Measurements from ENCODE around the gene CDKAL1. TPM values are rescaled to one million over a fixed set of nuclear protein-coding genes. Genes with fewer than 3 reads are reported as not detected.

CDKAL1 gene
- total and polyA plus RNA-seq, 11 donors: 3.2 to 14.3 (median 9.3) TPM

DNA sequence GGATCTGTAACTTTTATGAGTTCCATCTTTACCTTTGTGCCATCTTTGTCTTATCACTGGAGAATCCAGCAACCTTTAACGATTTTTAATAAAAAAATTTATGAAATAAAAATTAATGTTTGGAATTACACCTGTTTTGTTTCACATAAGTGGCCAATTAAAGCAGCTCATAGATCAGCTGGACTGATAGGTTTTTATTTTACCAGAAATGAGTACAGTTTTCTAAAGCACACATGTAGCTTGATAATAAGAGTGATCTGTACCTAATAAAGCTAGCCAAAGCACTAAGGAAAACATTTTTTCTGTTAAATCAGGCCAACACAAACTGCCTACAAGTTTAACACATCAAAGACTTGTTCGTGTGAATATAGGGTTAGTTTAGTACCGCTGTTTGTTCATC is 500.1 kb downstream of the CDKAL1 start:
- H3K36me3 ChIP-seq: no peaks in the 10 kb centered on the region
- DNase-seq (no peak), ATAC-seq (no peak)
- no peak overlapping the region for H3K4me3 ChIP-seq
- intact Hi-C loops (cut with DNase I): loop anchor here in 1 of 10 donors (5.0 kb wide), 1 partner anchor 33 kb away; no protein-coding TSS in a partner anchor
- H3K27ac ChIP-seq: peak overlapping the region in 3 of 12 donors; percentile 17 to 36 (median 28)
- H3K4me1 ChIP-seq: peaks cover 0 to 5% (median 0%) of the 10 kb centered on the region in 12 donors
- H3K9me3 ChIP-seq: no peaks in the 10 kb centered on the region
- TF ChIP-seq, protein P1, sequence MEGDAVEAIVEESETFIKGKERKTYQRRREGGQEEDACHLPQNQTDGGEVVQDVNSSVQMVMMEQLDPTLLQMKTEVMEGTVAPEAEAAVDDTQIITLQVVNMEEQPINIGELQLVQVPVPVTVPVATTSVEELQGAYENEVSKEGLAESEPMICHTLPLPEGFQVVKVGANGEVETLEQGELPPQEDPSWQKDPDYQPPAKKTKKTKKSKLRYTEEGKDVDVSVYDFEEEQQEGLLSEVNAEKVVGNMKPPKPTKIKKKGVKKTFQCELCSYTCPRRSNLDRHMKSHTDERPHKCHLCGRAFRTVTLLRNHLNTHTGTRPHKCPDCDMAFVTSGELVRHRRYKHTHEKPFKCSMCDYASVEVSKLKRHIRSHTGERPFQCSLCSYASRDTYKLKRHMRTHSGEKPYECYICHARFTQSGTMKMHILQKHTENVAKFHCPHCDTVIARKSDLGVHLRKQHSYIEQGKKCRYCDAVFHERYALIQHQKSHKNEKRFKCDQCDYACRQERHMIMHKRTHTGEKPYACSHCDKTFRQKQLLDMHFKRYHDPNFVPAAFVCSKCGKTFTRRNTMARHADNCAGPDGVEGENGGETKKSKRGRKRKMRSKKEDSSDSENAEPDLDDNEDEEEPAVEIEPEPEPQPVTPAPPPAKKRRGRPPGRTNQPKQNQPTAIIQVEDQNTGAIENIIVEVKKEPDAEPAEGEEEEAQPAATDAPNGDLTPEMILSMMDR (IDR thresholded peaks at IDR 0.05): no peak
- TF ChIP-seq POLR2A (IDR thresholded peaks at IDR 0.05): no peak
- WGBS, 4 donors: 68 to 89% (median 76%) methylated on average over 3 of the region's 3 CpGs
- no peaks in the 10 kb centered on the region for H3K27me3 ChIP-seq

DNA sequence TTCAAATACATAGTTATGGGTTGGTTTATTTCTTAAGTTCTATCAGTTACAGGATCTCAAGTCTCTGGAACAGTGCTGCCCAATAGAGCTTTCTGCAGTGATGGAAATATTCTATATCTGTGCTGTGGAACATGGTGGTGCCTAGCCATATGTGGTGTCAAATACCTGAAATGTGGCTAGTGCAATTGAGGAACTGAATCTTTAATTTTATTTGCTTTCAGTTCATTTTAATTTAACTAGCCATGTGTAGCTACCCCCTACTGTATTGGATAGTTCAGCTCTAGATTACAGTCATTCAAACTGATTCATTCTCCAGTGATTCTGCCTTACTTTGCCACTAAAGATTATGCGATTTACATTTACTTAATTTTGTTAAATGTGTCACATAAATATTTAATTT is 503.2 kb downstream of the CDKAL1 start:
- WGBS, 4 donors: 94 to 100% (median 99%) methylated on average over 1 of the region's 1 CpG
- intact Hi-C loops (cut with DNase I): no loop called here

DNA sequence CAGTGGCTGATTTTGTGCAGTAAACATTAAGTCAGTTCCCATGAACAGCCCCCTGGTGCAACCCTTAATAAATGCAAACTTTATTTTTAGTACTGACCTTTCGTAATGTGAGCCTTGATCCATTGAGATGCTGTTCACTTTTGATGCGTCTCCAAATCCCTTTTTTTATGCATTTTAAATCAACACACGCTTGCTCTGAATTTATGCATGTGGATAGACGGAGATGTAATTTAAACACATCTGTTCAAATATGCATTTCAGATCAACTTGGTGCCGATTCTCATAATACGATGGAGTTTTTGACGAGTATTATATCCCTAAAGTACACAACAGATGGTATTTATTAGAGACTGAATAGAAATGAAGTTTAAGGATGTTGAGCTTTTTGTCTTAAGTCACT is 505.7 kb downstream of the CDKAL1 start:
- no peak overlapping the region for H3K27ac ChIP-seq
- intact Hi-C loops (cut with DNase I): no loop called here
- H3K4me1 ChIP-seq: peaks cover 0 to 1% (median 0%) of the 10 kb centered on the region in 12 donors
- 95 to 97% (median 96%) methylated on average over 7 of the region's 7 CpGs for WGBS, 4 donors
- no peaks in the 10 kb centered on the region for H3K27me3 ChIP-seq
- H3K4me3 ChIP-seq: no peak overlapping the region
- TF ChIP-seq, protein P1 (IDR thresholded peaks at IDR 0.05): no peak
- no peak for TF ChIP-seq POLR2A (IDR thresholded peaks at IDR 0.05)
- H3K9me3 ChIP-seq: no peaks in the 10 kb centered on the region
- ATAC-seq: no peak
- H3K36me3 ChIP-seq: no peaks in the 10 kb centered on the region
- DNase-seq: no peak

More for the DNA sequence above, 503.2 kb downstream of the CDKAL1 start:
- no peak for ATAC-seq
- Histone ChIP-seq H3K27ac (no peak overlapping the region), H3K4me3 (no peak overlapping the region), H3K27me3 (no peaks in the 10 kb centered on the region), H3K9me3 (no peaks in the 10 kb centered on the region), H3K36me3 (no peaks in the 10 kb centered on the region), H3K4me1 (peaks cover 0 to 5% (median 0%) of the 10 kb centered on the region in 12 donors)
- TF ChIP-seq POLR2A (IDR thresholded peaks at IDR 0.05): no peak
- TF ChIP-seq, protein P1 (IDR thresholded peaks at IDR 0.05): no peak
- no peak for DNase-seq

DNA sequence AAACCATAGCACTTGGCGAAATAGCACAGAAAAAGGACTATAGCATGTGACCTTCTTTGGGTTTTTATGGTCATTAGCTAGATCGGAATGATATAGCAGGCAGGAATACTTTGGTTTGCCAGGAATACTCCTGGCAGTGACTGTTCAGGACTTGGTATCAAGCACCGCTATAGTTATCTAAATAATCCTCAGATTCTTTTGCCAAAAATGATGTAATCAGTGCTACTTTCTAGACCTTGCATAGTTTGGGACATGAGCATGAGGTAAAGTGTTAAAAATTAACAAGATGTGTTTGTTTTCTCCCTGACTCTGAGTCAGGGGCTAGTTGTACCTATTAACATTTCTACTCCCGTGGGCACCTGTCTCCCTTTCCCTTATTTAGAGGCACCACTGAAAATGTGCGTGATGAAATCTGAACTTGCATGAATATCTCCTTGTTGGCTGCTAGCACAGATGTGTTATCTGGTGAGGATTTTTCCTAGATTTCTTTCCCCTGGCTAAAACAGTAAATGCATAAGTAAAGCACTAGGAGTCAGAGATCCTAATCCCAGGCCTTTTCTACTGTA is 511.0 kb downstream of the CDKAL1 start:
- DNase-seq: no peak
- peaks cover 0 to 16% (median 0%) of the 10 kb centered on the region in 12 donors for H3K4me1 ChIP-seq
- no peak for TF ChIP-seq POLR2A (IDR thresholded peaks at IDR 0.05)
- TF ChIP-seq, protein P1 (IDR thresholded peaks at IDR 0.05): no peak
- no peaks in the 10 kb centered on the region for H3K9me3 ChIP-seq
- no peak for ATAC-seq
- WGBS, 4 donors: 81 to 90% (median 81%) methylated on average over 5 of the region's 5 CpGs
- intact Hi-C loops (cut with DNase I): no loop called here
- no peak overlapping the region for H3K4me3 ChIP-seq
- H3K27ac ChIP-seq: no peak overlapping the region
- no peaks in the 10 kb centered on the region for H3K36me3 ChIP-seq
- no peaks in the 10 kb centered on the region for H3K27me3 ChIP-seq
